H1 (cell line): Measurements from ENCODE around the gene TET2. TPM values are rescaled to one million over a fixed set of nuclear protein-coding genes. Genes with fewer than 3 reads are reported as not detected.

Source experiments
- CTCF ChIA-PET: fragments of 300-600 bp; sonication (Branson Sonifier 250); formaldehyde crosslinking; loops from one replicate; lab custom pipeline; 2021; ENCODE audit not compliant: partially characterized antibody; lab: Charles Lee
- POLR2A ChIA-PET: fragments of 300-600 bp; sonication (Branson Sonifier 250); formaldehyde crosslinking; loops from one replicate; lab custom pipeline; 2021; ENCODE audit warnings: inconsistent platforms; ENCODE audit not compliant: partially characterized antibody; lab: Charles Lee
- DNase-seq, 2 experiments: peaks; one replicate each; pipeline versions ENCODE4 v3.0.0 to v3.0.0-alpha.2; 2010 to 2022; ENCODE audit warnings: low spot score in 2 of 2, low read depth in 1 of 2, mixed read lengths in 1 of 2
- FAIRE-seq: peaks from 2 replicates; lab custom pipeline; 2011; peaks lifted over from hg19 to GRCh38; lab: Jason Lieb, UNC
- H2AFZ ChIP-seq: 2 replicates; pipeline ENCODE4 v1.8.1; 2012; ENCODE audit warnings: low read length, inconsistent platforms
- H2AK5ac ChIP-seq: 2 replicates; pipeline ENCODE4 v1.6.1; 2013; ENCODE audit warnings: low read depth, low read length
- H2BK120ac ChIP-seq: replicated peaks from 2 replicates; pipeline ENCODE3; 2013; ENCODE audit warnings: low read depth, low read length, inconsistent platforms
- H2BK12ac ChIP-seq: 2 replicates; pipeline ENCODE4 v1.6.1; 2013; ENCODE audit warnings: low read depth, low read length
- H2BK15ac ChIP-seq: 2 replicates; pipeline ENCODE4 v1.6.1; 2013; ENCODE audit warnings: low read length
- H2BK20ac ChIP-seq: 2 replicates; pipeline ENCODE4 v1.6.1; 2013; ENCODE audit warnings: low read length
- H2BK5ac ChIP-seq: 2 replicates; pipeline ENCODE4 v1.6.1; 2013; ENCODE audit warnings: low read depth, low read length
- H3K14ac ChIP-seq: 2 replicates; pipeline ENCODE4 v1.6.1; 2013; ENCODE audit warnings: inconsistent platforms; ENCODE audit not compliant: insufficient read length
- H3K18ac ChIP-seq: 2 replicates; pipeline ENCODE4 v1.6.1; 2013; ENCODE audit warnings: low read length; ENCODE audit errors: extremely low read depth
- H3K23ac ChIP-seq: 2 replicates; pipeline ENCODE4 v1.6.1; 2013; ENCODE audit warnings: inconsistent platforms; ENCODE audit not compliant: insufficient read length
- H3K23me2 ChIP-seq: 2 replicates; pipeline ENCODE4 v1.6.1; 2013; ENCODE audit warnings: low read depth, low read length
- H3K27ac ChIP-seq: 2 replicates; pipeline ENCODE4 v1.6.1; 2011; ENCODE audit warnings: low read depth, low read length, inconsistent platforms
- H3K27me3 ChIP-seq, 4 experiments: replicated peaks in 1 of 4; 1 replicate in 1 of 4; 2 replicates in 3 of 4; pipeline versions ENCODE4 v1.6.1 to v1.8.1; 2011 to 2013; ENCODE audit warnings: low read length in 3 of 4, mild to moderate bottlenecking in 3 of 4, inconsistent platforms in 2 of 4, mixed read lengths in 2 of 4, moderate library complexity in 1 of 4; ENCODE audit not compliant: control insufficient read depth in 3 of 4, insufficient read depth in 3 of 4; ENCODE audit errors: extremely low read depth in 1 of 4
- H3K36me3 ChIP-seq, 4 experiments: 2 replicates each; pipeline versions ENCODE4 v1.6.1 to v1.8.1; 2011 to 2013; ENCODE audit warnings: mild to moderate bottlenecking in 4 of 4, low read length in 3 of 4, moderate library complexity in 2 of 4, control low read depth in 1 of 4, inconsistent platforms in 1 of 4; ENCODE audit not compliant: insufficient read depth in 4 of 4, control insufficient read depth in 2 of 4
- H3K4ac ChIP-seq: replicated peaks from 2 replicates; pipeline ENCODE3; 2013; ENCODE audit warnings: low read length, low read depth, mixed read lengths, inconsistent platforms; ENCODE audit not compliant: insufficient read length
- H3K4me1 ChIP-seq, 4 experiments: replicated peaks in 1 of 4; 1 replicate in 1 of 4; 2 replicates in 3 of 4; pipeline versions ENCODE4 v1.6.1 to v1.8.1; 2011 to 2013; ENCODE audit warnings: low read length in 3 of 4, inconsistent platforms in 2 of 4, mixed read lengths in 1 of 4; ENCODE audit not compliant: insufficient read depth in 4 of 4, control insufficient read depth in 3 of 4
- H3K4me2 ChIP-seq, 2 experiments: 2 replicates each; pipeline versions ENCODE4 v1.6.1 to v1.8.1; 2011 to 2013; ENCODE audit warnings: low read depth in 2 of 2, low read length in 2 of 2, control low read depth in 1 of 2, inconsistent platforms in 1 of 2, mild to moderate bottlenecking in 1 of 2; ENCODE audit not compliant: insufficient read depth in 1 of 2
- H3K4me3 ChIP-seq, 4 experiments: fragments of 200-600, 300-600 bp in 1 of 4; sonication (generic), shearing (Covaris generic), sonication (Bioruptor Twin) in 1 of 4; 2 replicates each; pipeline versions ENCODE4 v1.5.1 to v1.8.1; 2011 to 2016; ENCODE audit warnings: low read length in 4 of 4, low read depth in 3 of 4, control low read depth in 2 of 4, inconsistent platforms in 2 of 4, mild to moderate bottlenecking in 2 of 4, mixed read lengths in 1 of 4, moderate library complexity in 1 of 4; ENCODE audit not compliant: insufficient read depth in 2 of 4; ENCODE audit errors: extremely low read depth in 1 of 4
- H3K56ac ChIP-seq: replicated peaks from 2 replicates; pipeline ENCODE3; 2013; ENCODE audit warnings: low read depth, mild to moderate bottlenecking, mixed read lengths, low read length, inconsistent platforms; ENCODE audit not compliant: insufficient read length
- H3K79me1 ChIP-seq: 2 replicates; pipeline ENCODE4 v1.6.1; 2013; ENCODE audit warnings: low read depth, low read length, control low read depth
- H3K79me2 ChIP-seq, 2 experiments: 2 replicates each; pipeline versions ENCODE4 v1.6.1 to v1.8.1; 2012 to 2013; ENCODE audit warnings: low read length in 2 of 2, mild to moderate bottlenecking in 2 of 2, inconsistent platforms in 1 of 2; ENCODE audit not compliant: insufficient read depth in 2 of 2, control insufficient read depth in 1 of 2
- H3K9ac ChIP-seq, 4 experiments: replicated peaks in 1 of 4; 1 replicate in 1 of 4; 2 replicates in 3 of 4; pipeline versions ENCODE4 v1.6.1 to v1.8.1; 2011 to 2013; ENCODE audit warnings: low read depth in 3 of 4, low read length in 3 of 4, control low read depth in 2 of 4, mild to moderate bottlenecking in 2 of 4, moderate library complexity in 2 of 4, inconsistent platforms in 1 of 4; ENCODE audit errors: extremely low read depth in 1 of 4
- H3K9me3 ChIP-seq, 2 experiments: 2 replicates each; pipeline versions ENCODE4 v1.6.1 to v1.8.1; 2012 to 2013; ENCODE audit warnings: mild to moderate bottlenecking in 2 of 2, moderate library complexity in 2 of 2, control low read depth in 1 of 2, inconsistent platforms in 1 of 2, low read depth in 1 of 2, low read length in 1 of 2, mixed read lengths in 1 of 2; ENCODE audit not compliant: insufficient read depth in 2 of 2
- H4K20me1 ChIP-seq, 2 experiments: replicated peaks in 1 of 2; 2 replicates each; pipeline versions ENCODE3 to v1.8.1; 2011 to 2013; ENCODE audit warnings: inconsistent platforms in 2 of 2, low read length in 2 of 2, mild to moderate bottlenecking in 1 of 2; ENCODE audit not compliant: insufficient read depth in 2 of 2, control insufficient read depth in 1 of 2
- H4K5ac ChIP-seq: 2 replicates; pipeline ENCODE4 v1.6.1; 2013; ENCODE audit warnings: low read length, low read depth, mixed read lengths, inconsistent platforms; ENCODE audit not compliant: insufficient read length
- H4K8ac ChIP-seq: 2 replicates; pipeline ENCODE4 v1.8.0; 2013; ENCODE audit warnings: mild to moderate bottlenecking, moderate library complexity, low read length, inconsistent platforms; ENCODE audit not compliant: insufficient read depth; ENCODE audit errors: extremely low read depth
- H4K91ac ChIP-seq: replicated peaks from 2 replicates; pipeline ENCODE3; 2013; ENCODE audit warnings: low read length, mixed read lengths, inconsistent platforms; ENCODE audit not compliant: insufficient read length
- E2F6 ChIP-seq: IDR thresholded peaks from 2 replicates; pipeline ENCODE4 v1.6.1; 2012; ENCODE audit warnings: inconsistent platforms
- MAX ChIP-seq: IDR thresholded peaks from 2 replicates; pipeline ENCODE4 v1.6.1; 2012; ENCODE audit warnings: inconsistent platforms
- NRF1 ChIP-seq: IDR thresholded peaks from 2 replicates; pipeline ENCODE4 v1.6.1; 2011; ENCODE audit warnings: mild to moderate bottlenecking, low read depth, low read length, improper control_type of control experiment
- PHF8 ChIP-seq: fragments of 200-600 bp; sonication (generic); conservative IDR thresholded peaks from 2 replicates; pipeline ENCODE4 v1.7.1; 2012; ENCODE audit warnings: low read depth, mild to moderate bottlenecking, inconsistent platforms, low read length, moderate library complexity
- POLR2A ChIP-seq, 2 experiments: IDR thresholded peaks; 1 replicate in 1 of 2; 2 replicates in 1 of 2; pipeline ENCODE4 v1.6.1; 2011; ENCODE audit warnings: low read depth in 2 of 2, low read length in 2 of 2, mild to moderate bottlenecking in 2 of 2; ENCODE audit errors: control extremely low read depth in 1 of 2
- POU5F1 ChIP-seq: IDR thresholded peaks from 2 replicates; pipeline ENCODE4 v1.6.1; 2011; ENCODE audit warnings: low read depth, mild to moderate bottlenecking, low read length, moderate library complexity
- RBBP5 ChIP-seq: IDR thresholded peaks from 2 replicates; pipeline ENCODE4 v1.7.1; 2012; ENCODE audit warnings: low read depth, mild to moderate bottlenecking, inconsistent platforms, low read length, moderate library complexity, borderline replicate concordance
- RFX5 ChIP-seq: IDR thresholded peaks from 2 replicates; pipeline ENCODE4 v1.6.1; 2011; ENCODE audit warnings: low read depth, low read length, improper control_type of control experiment, borderline replicate concordance
- RNF2 ChIP-seq: fragments of 200-900, 300-1000 bp; sonication (generic); IDR thresholded peaks from 2 replicates; pipeline ENCODE4 v1.7.1; 2016; ENCODE audit warnings: borderline replicate concordance, low read depth, mild to moderate bottlenecking, antibody characterized with exemption, low read length; ENCODE audit not compliant: poor library complexity, severe bottlenecking; ENCODE audit errors: missing control alignments
- TAF1 ChIP-seq: IDR thresholded peaks from 2 replicates; pipeline ENCODE4 v1.6.1; 2011; ENCODE audit warnings: mild to moderate bottlenecking, low read depth, low read length
- TEAD4 ChIP-seq: IDR thresholded peaks from 2 replicates; pipeline ENCODE4 v1.6.1; 2012; ENCODE audit warnings: low read depth, low read length, inconsistent platforms, mixed read lengths
- USF2 ChIP-seq: IDR thresholded peaks from 2 replicates; pipeline ENCODE4 v1.6.1; 2011; ENCODE audit warnings: low read length, improper control_type of control experiment
- WGBS, 2 experiments: shearing (Covaris generic) in 1 of 2; methylation state at CpG; one replicate each; pipeline versions ENCODE4 v1.1.6 to v1.1.7; 2013 to 2015; ENCODE audit warnings: low lambda C conversion rate in 2 of 2, mixed read lengths in 2 of 2, inconsistent platforms in 1 of 2, low coverage in 1 of 2, missing lambda C conversion rate in 1 of 2; ENCODE audit not compliant: insufficient replicate concordance in 2 of 2, insufficient coverage in 1 of 2, insufficient read length in 1 of 2; ENCODE audit errors: extremely low coverage in 1 of 2, missing lambda C conversion rate in 1 of 2; 5-methylcytosine and 5-hydroxymethylcytosine counted together
- polyA plus RNA-seq, 7 experiments: library from polyadenylated mRNA; depleted of rRNA in 3 of 7; stranded (reverse) in 5 of 7; unstranded in 2 of 7; fragments of >200 nt in 5 of 7; fragments of 200-250 nt in 2 of 7; gene quantifications; 1 replicate in 5 of 7; 2 replicates in 1 of 7; 4 replicates in 1 of 7; pipeline versions ENCODE4 v1.2.1 to v1.2.3, GENCODE V29; 2011 to 2013; ENCODE audit warnings: missing spikeins in 2 of 7, mixed read lengths in 2 of 7
- total RNA-seq: library from RNA; stranded (reverse); fragmentation: NEBNext Ultra II Directional; extraction: Animal tissue kit (Norgen Biotek cat#: 25700); gene quantifications from 2 replicates; pipeline ENCODE4 v1.2.1, GENCODE V29; 2021

Gene TET2
- total and polyA plus RNA-seq, 2 of the 8 experiments (the other 6 are each of a cell fraction or from before 2014, with no cell fraction given) = 1.0 to 2.6 TPM

GRCh38 chr4:105164548-105164947 is 17.9 kb downstream of the TET2 start:
- Histone ChIP-seq H4K91ac (no peak overlapping the region), H3K36me3 (no peaks in the 10 kb centered on the region), H2BK5ac (no peak overlapping the region), H3K79me1 (no peaks in the 10 kb centered on the region), H3K23me2 (no peaks in the 10 kb centered on the region; the same call in 1 of the 2 replicates), H4K5ac (no peak overlapping the region), H2AFZ (no peak overlapping the region), H3K4ac (no peak overlapping the region), H2BK12ac (no peak overlapping the region), H2BK120ac (no peak overlapping the region), H2BK15ac (no peak overlapping the region), H3K9me3 (no peaks in the 10 kb centered on the region), H3K79me2 (no peaks in the 10 kb centered on the region), H3K14ac (no peak overlapping the region), H2AK5ac (no peak overlapping the region), H3K23ac (no peak overlapping the region), H3K27ac (no peak overlapping the region), H4K8ac (no peak overlapping the region), H3K4me1 (0 out of 7 replicates have a peak, but pooled peaks cover 0 to 2% (median 0%) of the 10 kb centered on the region in 4 experiments), H3K18ac (no peak overlapping the region), H3K56ac (no peak overlapping the region), H3K27me3 (peaks cover 12 to 29% (median 19%) of the 10 kb centered on the region in 4 experiments), H4K20me1 (peaks cover 0 to 1% of the 10 kb centered on the region in 2 experiments), H3K4me2 (no peak overlapping the region), H3K9ac (no peak overlapping the region), H2BK20ac (no peak overlapping the region), H3K4me3 (no peak overlapping the region)
- DNase-seq (no peak), FAIRE-seq (no peak)
- ChIA-PET POLR2A (no interaction called here), CTCF (interaction anchor here (2.2 kb wide), 1 partner anchor 23 kb away, joined by 6 read pairs; no protein-coding TSS in a partner anchor)
- 88% methylated on average over 1 of the region's 1 CpG; no CpG with 5 or more reads in 1 of the 2 experiments for WGBS, 2 experiments
- no peak for TF ChIP-seq TAF1
- no peak for TF ChIP-seq RBBP5
- no peak for TF ChIP-seq TEAD4
- TF ChIP-seq NRF1 = no peak
- TF ChIP-seq PHF8 = no peak
- TF ChIP-seq USF2 = no peak
- TF ChIP-seq E2F6 = no peak
- TF ChIP-seq RNF2 = no peak
- TF ChIP-seq POLR2A (IDR thresholded peaks at IDR 0.05; ENCODE audit: control extremely low read depth in 1 of 2, low read depth in 2 of 2, low read length in 2 of 2) = no peak
- TF ChIP-seq RFX5 = no peak
- TF ChIP-seq POU5F1 = no peak
- TF ChIP-seq MAX = no peak
